AML-193 (cell line): ENCODE results near the gene PRDM15.
"Not testable (repeated sequence)": the region's sequence is repeated elsewhere in the genome, so short reads cannot be mapped to it uniquely, and the experiment has no call there.

Source experiments
- DNase-seq, 2 experiments: peaks; one replicate each; lab custom pipeline; 2025; lab: John Stamatoyannopoulos, UW

Gene PRDM15

GRCh38 chr21:41804381-41804780 lies 74.8 kb downstream of the PRDM15 start:
- no peak for DNase-seq

- DNase-seq = no peak
These were observed 75.8 kb downstream of the PRDM15 start for GRCh38 chr21:41803316-41803715.

- DNase-seq = no peak
These were observed 76.5 kb downstream of the PRDM15 start for GRCh38 chr21:41802684-41803083.

- DNase-seq = no peak
These were observed 77.0 kb downstream of the PRDM15 start for GRCh38 chr21:41802198-41802584.

- DNase-seq = no peak
These were observed 77.6 kb downstream of the PRDM15 start for GRCh38 chr21:41801321-41802197.

- no peak for DNase-seq
These were observed 78.5 kb downstream of the PRDM15 start for GRCh38 chr21:41800425-41801320.

- no peak for DNase-seq
These were observed 79.4 kb downstream of the PRDM15 start for GRCh38 chr21:41799763-41800162.

- DNase-seq = no peak
These were observed 80.8 kb downstream of the PRDM15 start for GRCh38 chr21:41798326-41798725.

- DNase-seq = no peak
These were observed 82.6 kb downstream of the PRDM15 start for GRCh38 chr21:41796476-41797080.

- DNase-seq = no peak
These were observed 83.4 kb downstream of the PRDM15 start for GRCh38 chr21:41795726-41796125.

GRCh38 chr21:41794600-41794999 lies 84.5 kb downstream of the PRDM15 start:
- no peak for DNase-seq

GRCh38 chr21:41792711-41793110 lies 86.4 kb downstream of the PRDM15 start:
- no peak for DNase-seq

GRCh38 chr21:41786509-41786987 lies 92.6 kb downstream of the PRDM15 start:
- no peak for DNase-seq

- DNase-seq = not testable (repeated sequence)
These were observed 93.9 kb downstream of the PRDM15 start for GRCh38 chr21:41785262-41785661.

- DNase-seq = no peak
These were observed 94.6 kb downstream of the PRDM15 start for GRCh38 chr21:41784456-41785102.

- DNase-seq = no peak
These were observed 95.5 kb downstream of the PRDM15 start for GRCh38 chr21:41783476-41784180.

- DNase-seq = no peak
These were observed 98.1 kb downstream of the PRDM15 start for GRCh38 chr21:41781050-41781410.

GRCh38 chr21:41780337-41781049 lies 98.7 kb downstream of the PRDM15 start:
- DNase-seq = no peak

GRCh38 chr21:41779659-41780058 lies 99.5 kb downstream of the PRDM15 start:
- no peak for DNase-seq

- DNase-seq = no peak
These were observed 100.1 kb downstream of the PRDM15 start for GRCh38 chr21:41778930-41779600.
